Islet of Langerhans (tissue), 1 donor: ENCODE results near the gene VEGFB.

ENCODE experiments used
- FAIRE-seq: peaks from one replicate; lab custom pipeline; 2011; peaks lifted over from hg19 to GRCh38; lab: Jason Lieb, UNC

VEGFB gene

DNA sequence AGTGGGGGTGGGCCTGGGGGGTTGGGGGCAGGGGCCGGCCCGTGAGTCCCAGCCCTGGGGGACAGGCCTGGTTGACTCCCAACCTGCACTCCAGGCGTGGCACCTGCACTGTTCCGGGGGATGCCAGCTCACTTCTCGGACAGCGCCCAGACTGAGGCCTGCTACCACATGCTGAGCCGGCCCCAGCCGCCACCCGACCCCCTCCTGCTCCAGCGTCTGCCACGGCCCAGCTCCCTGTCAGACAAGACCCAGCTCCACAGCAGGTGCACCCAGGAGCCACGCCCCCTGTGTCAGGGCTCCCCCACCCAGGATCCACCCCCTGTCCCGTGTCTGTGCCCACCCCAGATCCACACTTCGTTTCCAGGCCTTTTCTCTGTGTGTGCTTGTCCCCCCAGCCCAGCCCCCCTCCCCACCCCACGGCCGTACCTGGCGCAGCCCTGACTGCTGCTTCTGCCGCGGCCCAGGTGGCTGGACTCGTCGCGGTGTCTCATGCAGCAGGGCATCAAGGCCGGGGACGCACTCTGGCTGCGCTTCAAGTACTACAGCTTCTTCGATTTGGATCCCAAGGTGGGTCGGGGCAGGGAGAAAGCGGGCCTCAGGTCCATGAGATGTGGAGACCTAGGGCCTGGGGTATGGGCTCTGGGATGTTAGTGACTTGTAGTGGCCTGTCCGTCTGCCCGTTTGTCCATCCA, 23.1 kb upstream of the VEGFB start:
- no peak for FAIRE-seq

- no peak for FAIRE-seq
These were observed 17.5 kb upstream of the VEGFB start for GRCh38 chr11:64216879-64217278.

DNA sequence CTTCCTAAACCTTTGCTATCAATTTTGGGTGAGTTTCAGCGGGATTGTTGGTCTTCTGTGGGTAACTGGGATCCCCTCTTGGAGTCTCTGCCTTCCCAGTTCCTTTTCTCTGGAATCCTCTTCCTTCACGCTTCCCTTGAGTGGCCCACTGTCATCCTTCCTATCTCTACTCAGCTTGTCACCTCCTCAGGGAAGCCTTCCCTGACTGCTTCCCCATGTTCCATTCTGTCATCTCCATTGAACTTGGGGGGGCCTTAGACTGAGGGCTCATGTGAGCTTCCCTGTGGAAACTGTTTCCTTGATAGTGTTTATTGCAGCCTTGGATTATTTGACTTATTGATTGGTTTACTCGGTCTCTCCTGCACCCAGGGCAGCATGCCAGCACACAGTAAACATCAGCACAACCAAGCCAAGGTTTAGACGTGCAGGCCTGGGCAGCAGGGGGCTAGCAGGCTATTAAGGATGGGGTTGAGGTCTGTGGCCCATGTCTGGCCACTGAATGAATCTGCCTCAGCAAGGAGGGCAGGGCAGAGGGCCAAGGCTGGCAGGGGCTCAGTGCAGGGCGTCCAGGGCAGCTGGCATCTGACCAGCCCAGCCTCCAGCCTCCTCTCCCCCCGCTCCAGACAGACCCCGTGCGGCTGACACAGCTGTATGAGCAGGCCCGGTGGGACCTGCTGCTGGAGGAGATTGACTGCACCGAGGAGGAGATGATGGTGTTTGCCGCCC, 15.6 kb upstream of the VEGFB start:
- FAIRE-seq, result no peak

DNA sequence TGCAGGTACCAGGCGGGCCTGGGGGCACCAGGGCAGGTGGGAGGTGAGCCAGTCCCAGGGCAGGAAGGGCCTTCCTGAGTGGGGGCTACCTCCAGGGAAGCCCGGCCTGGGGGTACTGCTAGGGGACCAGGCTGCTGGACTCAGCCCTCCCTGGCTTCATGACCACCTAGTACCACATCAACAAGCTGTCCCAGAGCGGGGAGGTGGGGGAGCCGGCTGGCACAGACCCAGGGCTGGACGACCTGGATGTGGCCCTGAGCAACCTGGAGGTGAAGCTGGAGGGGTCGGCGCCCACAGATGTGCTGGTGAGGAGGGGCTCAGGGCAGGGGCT, 15.1 kb upstream of the VEGFB start:
- FAIRE-seq, result no peak

GRCh38 chr11:64219755-64220154, 14.6 kb upstream of the VEGFB start:
- no peak for FAIRE-seq

- no peak for FAIRE-seq
These were observed 14.1 kb upstream of the VEGFB start for GRCh38 chr11:64220271-64220670.

GRCh38 chr11:64220798-64221197, 13.6 kb upstream of the VEGFB start:
- no peak for FAIRE-seq

DNA sequence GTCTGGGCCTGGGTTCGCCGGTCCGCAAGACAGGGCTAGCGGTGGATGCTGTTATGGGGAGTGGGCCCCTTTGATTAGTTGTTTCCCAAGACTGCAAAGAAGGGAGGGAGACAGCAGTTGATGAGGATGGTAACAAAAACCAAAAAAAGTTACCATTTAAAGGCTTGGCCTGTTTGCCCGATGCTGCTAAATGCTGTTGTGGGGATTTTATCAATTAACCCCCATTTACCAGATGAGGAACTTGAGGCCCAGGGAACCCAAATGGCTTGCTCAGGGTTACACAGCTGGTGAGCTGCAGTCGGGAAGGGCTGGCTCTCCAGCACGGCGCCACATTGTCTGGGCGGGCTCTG, 11.8 kb upstream of the VEGFB start:
- no peak for FAIRE-seq

DNA sequence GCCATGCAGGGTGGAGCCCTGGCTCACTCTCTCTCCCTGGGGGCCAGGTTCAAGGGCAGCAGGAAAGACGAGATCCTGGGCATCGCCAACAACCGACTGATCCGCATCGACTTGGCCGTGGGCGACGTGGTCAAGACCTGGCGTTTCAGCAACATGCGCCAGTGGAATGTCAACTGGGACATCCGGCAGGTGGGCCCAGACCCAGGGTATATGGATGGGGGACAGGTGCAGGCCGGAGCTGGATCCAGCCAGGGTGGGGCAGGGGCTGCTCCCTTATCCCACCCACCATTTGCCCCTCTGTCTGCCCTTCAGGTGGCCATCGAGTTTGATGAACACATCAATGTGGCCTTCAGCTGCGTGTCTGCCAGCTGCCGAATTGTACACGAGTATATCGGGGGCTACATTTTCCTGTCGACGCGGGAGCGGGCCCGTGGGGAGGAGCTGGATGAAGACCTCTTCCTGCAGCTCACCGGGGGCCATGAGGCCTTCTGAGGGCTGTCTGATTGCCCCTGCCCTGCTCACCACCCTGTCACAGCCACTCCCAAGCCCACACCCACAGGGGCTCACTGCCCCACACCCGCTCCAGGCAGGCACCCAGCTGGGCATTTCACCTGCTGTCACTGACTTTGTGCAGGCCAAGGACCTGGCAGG, 11.3 kb upstream of the VEGFB start:
- FAIRE-seq, result no peak

- FAIRE-seq, result no peak
These were observed 10.1 kb upstream of the VEGFB start for GRCh38 chr11:64224151-64224890.

DNA sequence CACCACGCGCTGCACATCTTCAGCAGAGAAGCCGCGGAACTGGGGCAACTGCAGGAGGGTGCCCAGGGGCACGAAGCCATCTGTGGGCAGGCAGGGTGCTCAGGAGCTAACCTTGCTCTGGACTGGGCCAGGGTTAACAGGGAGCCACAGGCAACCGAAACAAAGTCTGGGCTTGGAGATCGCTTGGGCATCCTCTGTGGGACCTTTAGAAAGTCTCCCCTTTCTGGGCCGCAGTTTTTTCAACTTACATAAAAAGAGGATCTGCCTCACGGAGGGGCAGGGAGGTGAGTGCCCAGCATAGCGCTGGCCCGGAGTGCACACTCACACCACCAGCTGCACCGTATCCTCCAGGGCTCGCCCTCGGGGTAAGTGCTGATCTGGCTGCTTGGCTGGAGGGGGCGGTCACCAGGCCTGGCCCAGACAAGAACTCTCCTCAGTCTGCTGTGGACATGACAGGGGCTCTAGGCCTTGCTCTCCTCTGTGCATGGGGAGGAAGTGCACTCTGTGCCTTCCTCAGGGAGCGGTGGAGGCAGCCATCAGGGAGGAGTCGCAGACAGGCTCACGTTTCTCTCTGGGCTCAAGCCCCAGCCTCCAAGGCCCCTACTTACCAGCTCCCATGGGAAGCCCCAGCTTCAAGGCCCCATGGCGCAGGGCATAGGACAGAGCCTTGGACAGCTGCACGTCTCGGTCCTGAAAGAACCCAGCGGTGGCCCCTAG, 9.3 kb upstream of the VEGFB start:
- FAIRE-seq, result no peak

GRCh38 chr11:64225608-64226506, 8.5 kb upstream of the VEGFB start, which contains the start of the genes NUDT22 and TRPT1:
NUDT22 (plus strand) TSS chr11:64226274; CDS start chr11:64226653, 379 bp downstream.
TRPT1 (minus strand) TSS chr11:64226186; CDS start chr11:64225860, 326 bp downstream.
- FAIRE-seq, result no peak

DNA sequence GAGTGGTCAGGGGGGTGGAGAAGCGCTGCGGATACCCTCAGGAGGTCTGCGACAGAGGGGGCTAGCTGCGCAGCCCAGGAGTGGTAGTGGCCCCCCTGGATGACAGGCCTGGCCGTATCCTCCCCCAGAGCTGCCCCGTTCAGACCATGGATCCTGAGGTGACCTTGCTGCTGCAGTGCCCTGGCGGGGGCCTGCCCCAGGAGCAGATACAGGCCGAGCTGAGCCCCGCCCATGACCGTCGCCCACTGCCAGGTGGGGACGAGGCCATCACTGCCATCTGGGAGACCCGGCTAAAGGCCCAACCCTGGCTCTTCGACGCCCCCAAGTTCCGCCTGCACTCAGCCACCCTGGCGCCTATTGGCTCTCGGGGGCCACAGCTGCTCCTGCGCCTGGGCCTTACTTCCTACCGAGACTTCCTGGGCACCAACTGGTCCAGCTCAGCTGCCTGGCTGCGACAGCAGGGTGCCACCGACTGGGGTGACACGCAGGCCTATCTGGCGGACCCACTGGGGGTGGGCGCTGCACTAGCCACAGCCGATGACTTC, 7.8 kb upstream of the VEGFB start:
- no peak for FAIRE-seq

- FAIRE-seq, result no peak
These were observed 6.9 kb upstream of the VEGFB start for GRCh38 chr11:64227405-64227956.

DNA sequence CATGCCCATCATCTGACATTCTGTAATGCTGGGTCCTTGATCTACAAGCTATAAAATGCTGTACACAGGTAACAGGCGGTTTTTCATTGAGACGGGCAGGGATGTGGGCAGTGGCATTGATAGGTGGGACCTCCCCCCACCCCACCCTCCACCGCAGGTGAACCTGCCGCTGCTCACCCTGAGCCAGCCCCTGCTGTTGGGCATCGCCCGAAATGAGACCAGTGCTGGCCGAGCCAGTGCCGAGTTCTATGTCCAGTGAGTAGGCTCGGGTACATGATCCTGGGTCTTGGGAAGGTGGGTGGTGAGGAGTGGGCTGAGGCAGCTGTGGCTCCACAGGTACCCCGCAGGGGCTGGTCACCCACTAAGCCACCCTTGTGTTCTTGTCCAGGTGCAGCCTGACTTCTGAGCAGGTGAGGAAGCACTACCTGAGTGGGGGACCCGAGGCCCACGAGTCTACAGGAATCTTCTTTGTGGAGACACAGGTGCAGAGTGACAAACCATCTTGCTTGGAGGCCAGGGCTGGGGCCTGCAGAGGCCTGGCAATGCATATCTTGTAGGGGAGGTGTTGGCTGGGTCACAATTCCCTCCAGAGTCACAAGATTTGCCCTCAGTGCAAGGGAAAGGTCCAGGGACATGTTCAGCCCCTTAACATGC, 5.2 kb upstream of the VEGFB start:
- FAIRE-seq, result no peak

DNA sequence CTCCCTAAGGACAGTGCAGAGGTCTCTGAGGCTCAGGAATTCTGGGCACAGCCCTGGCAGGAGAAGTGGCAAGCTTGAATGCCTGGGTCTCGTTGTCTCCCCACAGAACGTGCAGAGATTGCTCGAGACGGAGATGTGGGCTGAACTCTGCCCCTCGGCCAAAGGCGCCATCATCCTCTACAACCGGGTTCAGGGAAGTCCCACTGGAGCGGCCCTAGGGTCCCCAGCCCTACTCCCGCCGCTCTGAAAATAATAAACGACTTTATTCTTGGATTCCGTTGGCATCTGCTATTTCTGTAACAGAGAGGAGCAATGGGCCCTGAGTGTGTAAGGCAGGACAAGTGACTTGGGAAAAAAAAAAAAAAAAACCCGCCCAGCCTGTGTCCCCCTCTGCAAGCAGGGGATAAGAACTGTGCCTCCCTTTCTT, 4.6 kb upstream of the VEGFB start:
- FAIRE-seq, result no peak

DNA sequence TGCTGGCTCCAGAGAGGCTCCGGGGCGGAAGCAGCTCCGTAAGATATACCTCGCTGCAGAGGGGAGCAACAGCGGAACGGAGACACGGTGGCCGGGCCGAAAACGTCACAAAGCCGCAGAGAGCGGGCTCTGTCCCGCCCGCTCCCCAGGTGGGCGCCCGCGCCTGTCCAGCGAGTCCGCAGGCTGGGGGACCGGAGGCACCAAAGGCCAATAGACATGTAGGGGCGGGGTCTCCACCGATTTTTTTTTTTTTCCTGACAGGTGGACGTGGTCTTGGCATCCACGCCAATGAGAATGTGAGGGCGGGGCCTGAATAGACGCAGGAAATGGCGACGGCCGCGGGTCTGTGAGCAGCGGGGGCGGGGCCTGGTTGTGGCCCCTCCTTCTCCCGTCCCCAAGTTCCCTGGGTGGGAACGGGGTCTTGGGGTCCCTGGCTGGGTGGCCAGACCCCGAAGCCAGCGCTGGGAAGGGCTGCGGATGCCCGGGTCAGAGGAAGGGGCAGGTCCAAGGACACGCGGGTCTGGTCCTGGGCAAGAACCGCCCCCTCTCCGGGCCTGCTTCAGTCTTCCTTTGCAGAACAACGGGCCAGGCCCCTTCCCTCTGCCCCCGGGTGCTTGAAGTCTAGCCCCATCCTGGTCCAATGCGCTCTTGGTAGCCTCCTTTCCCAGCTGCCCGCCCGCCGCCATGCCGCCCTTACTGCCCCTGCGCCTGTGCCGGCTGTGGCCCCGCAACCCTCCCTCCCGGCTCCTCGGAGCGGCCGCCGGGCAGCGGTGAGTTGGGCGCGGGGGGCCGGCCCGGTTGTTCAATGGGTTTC, 4.0 kb upstream of the VEGFB start, which contains the start of gene DNAJC4:
Gene DNAJC4, plus strand, starts transcription at position 378 of the 814 bp plus-strand sequence. Its CDS starts 307 bp downstream, at position 685.
- no peak for FAIRE-seq

DNA sequence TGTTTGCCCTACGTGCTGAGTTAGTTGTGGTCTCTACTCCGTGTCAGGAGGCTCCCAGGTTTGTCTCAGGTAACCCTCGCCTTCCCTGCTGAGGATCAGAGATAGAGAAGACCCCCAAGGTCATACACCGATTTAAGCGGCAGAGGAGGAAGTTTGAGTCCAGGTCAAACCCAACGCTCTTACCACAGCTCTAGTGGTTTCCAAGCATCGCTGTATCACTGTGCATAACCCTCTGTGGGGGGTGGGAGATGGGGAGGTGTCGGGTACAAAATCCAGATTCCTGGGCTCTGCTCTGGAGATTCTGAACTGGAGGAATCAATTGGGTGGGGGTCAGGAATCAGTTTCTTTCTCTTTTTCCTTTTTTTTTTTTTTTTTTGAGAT, 3.4 kb upstream of the VEGFB start:
- no peak for FAIRE-seq

- FAIRE-seq, result no peak
These were observed 2.8 kb upstream of the VEGFB start for GRCh38 chr11:64231546-64231945.
